Activated effector memory CD4-positive, alpha-beta T cell treated with anti-CD3 and anti-CD28 coated beads, Interleukin-2, amount 50 U/mL, for 16 hours (primary cell): ENCODE measurements around the gene BAZ2A.
"Not testable (repeated sequence)": the region's sequence is repeated elsewhere in the genome, so short reads cannot be mapped to it uniquely, and the experiment has no call there.

Experiments
- DNase-seq: peaks from one replicate; pipeline ENCODE4 v3.0.0-alpha.2; 2020

Gene BAZ2A

DNA sequence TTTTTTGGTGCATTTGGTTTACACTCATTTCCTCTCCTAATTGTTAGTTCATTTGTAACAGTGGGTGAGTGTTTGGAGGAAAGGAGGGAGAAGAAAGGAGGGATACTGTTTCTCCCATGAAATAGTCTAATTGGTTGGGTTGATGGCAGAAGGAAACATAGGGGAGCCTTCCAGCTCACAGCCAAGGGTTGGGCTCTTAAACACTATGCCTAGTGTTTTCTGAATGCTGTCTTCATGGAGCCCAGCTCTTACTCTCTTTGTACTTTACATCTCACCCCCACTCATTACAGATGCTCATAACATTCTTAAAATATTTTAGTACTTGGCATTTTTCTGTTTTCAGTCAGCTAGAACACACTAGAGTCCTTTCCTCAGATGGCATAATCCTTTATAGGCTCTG, 38.2 kb downstream of the BAZ2A start:
- no peak for DNase-seq

DNA sequence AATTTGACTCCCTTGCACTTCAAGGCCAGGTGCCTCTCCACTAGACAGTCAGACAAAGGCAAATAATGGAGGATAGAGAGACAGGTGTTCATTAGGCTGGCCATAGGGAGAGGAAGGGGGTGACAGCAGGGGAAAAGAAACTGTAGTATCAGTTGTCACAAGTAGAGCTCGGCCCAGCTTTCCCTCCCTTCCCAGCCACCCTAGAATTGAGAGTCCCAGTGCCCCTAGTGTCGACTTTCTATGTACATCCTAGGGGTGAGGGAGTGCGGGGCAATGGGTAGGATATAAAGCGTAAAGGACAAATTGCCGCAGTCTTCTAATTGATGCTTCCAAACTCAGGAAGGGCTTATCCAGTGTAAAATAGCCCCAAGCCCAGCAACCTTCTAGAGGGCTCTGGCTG, 39.0 kb downstream of the BAZ2A start:
- no peak for DNase-seq

DNA sequence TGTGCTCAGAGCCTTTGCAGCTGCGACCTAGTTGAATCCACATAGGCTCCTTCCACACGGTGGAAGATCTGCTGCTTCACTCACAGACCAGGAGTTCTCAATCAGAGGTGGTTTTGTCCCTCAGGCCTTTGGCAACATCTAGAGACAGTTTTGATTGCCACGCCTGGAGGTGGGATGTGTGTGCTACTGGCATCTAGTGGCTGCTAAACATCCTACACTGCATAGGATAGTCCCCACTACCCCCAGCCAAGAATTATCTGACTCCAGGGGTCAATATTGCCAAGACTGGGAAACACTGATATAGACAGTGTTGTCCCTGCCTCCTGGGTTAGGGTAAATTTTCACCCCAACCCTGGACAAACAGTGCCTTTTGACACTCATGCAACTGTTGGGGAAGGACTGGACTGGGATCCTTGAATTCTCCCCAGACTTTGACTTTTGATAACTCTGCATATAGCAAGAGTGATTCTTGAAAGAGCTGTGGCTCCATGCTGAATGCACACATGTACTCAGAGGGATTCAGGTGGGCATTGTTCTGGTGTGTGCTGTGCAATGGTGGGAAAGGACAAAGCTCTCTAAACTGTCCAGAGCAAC, 39.8 kb downstream of the BAZ2A start:
- DNase-seq, result no peak

DNA sequence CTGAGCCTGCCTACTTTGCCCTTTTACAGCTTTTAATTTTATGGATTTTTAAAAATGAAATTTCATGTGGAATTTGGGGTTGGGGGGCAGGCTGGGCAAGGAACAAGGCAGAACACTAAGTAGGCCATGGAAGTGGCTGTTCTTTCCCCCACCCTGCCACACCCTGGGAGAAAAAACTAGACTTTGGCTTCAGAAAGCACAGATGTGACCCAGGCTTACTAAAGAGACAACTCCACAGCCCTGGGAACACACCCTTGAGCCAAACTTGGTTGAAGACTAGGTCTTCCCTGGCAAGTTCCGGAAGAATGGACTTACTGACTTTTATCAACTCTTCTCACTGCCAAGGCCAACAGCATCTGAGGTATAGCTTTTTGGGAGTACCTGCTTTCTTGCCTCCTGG, 40.3 kb downstream of the BAZ2A start:
- no peak for DNase-seq

DNA sequence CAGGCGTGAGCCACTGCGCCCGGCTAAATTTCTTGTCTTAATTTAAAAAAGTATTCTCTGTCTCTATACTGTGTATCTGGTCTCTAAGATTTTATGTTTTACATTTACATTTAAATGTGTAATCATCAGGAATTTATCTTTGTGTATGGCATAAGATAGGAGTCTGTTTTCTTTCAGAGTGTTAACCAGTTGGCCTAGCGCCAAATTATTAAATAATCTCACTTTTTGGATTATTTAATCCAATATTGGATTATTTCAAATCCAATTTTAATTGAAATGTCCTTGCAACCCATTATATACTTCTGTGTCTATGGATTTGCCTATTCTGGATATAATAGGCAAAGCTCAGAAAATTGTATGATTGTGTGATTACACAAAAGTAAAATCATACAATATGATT, 45.0 kb downstream of the BAZ2A start:
- DNase-seq, result no peak

DNA sequence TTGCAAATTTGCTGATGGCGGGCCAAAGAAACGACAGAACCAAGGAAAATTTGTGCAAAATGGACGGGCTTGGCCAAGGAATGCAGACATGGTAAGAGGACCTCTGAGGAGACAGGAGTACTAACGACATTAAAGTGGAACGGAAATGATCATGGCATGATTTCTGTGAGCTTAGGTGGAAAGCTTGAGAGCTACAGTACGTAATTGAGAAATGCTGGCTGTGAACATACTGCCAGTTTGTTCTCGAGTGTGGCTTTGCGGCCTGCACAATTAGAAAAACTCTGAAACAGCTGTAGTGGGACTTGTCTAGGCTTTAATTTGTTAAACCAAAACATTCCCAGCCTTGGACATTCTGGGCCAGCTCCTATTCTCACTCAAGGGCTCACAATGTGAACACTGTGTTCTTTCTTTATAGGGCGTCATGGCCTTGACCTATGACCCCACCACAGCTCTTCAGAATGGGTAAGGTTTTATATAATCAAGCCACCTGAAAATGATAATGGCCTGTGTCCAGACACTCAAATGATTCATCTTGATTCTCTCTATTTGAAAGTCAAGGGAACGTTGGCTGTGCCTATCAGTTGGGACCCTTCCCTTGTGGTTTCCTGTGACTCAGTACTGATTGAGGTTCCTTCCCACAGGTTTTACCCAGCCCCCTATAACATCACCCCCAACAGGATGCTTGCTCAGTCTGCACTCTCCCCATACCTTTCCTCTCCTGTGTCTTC, 48.5 kb downstream of the BAZ2A start:
- DNase-seq, result peak; percentile 66

DNA sequence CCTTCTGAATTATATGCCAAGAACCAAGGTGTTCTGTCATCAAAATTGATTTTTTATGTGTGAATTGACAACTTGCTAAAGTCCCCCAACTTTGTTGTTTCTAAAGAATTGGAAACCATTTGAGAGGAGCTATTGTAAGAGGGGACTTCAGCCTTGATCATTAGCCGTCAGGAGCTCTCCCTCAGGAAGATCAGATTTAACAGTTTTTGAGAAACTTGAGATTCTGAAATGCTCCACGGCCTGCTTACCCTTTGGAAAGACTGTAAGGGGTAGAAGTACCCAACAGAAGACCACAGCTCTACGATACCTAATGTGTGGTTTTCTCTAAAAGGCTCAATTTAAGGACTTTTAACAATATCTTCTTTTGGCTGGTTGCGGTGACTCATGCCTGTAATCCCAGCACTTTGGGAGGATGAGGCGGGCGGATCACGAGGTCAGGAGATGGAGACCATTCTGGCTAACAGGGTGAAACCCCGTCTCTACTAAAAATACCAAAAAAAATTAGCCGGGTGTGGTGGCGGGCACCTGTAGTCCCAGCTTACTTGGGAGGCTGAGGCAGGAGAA, 51.1 kb downstream of the BAZ2A start:
- no peak for DNase-seq

DNA sequence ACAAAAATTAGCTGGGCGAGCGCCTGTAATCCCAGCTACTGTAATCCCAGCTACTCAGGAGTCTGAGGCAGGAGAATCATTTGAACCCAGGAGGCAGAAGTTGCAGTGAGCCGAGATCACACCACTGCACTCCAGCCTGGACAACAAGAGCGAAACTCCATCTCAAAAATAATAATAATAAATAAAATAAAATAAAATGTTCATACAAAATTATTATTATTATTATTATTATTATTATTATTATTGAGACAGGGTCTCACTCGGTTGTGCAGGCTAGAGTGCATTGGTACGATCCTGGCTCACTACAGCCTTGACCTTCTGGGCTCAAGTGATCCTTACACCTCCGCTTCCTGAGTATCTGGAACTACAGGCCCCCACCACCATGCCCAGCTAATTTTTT, 52.9 kb downstream of the BAZ2A start:
- DNase-seq, result not testable (repeated sequence)

DNA sequence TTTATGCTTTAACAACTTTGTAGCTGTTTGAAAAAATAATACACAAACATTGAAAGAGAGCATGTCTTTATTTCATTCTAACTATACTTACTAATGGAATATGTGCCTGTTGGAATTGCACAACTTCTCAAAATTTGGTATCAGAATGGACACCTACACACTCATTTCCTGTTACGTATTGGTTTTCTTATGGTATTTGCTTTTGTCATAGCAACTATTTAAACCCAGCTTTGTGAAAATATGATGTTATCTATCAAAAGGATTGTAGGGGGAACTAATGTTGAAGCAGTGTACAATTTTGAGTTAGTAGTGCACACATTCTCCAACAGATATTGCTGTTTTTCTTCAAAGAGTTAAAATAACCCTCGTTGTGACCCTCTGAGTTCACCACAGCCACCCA, 55.9 kb downstream of the BAZ2A start:
- no peak for DNase-seq

DNA sequence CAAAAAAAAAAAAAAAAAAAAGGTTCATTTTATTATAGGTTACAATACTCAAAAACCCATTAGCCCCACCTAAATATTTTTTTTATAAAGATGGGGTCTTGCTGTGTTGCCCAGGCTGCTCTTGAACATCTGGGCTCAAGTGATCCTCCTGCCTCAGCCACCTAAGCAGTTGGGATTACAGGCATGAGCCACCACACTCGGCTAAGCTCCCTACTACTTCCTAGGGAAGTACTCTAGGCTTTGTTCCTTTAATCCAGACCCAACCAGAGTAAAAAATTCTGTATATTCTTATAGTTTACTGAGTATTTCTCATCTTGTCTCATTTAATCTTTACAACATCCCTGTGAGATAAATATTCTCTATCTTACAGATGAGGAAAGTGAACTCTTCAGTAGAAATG, 57.8 kb downstream of the BAZ2A start:
- no peak for DNase-seq

DNA sequence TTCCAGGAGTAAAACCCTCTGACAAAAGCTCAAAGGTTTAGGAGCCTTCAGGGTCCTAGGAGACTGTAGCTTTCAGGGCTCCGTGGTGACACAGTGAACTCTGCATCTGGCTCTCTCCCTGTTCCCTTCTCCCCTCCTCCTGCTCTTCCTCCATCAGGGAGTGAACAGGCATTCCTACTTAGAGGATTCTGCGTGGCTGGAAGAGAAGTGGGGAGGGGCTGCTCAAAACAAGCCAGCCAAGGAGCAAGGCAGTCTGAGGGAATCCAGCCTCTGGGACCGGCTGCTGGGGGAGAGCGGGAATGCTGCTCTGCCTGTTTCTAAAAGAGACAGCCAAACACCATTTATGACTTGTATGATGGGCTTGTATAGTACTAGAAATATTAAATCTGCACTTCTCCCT, 59.0 kb downstream of the BAZ2A start:
- no peak for DNase-seq

DNA sequence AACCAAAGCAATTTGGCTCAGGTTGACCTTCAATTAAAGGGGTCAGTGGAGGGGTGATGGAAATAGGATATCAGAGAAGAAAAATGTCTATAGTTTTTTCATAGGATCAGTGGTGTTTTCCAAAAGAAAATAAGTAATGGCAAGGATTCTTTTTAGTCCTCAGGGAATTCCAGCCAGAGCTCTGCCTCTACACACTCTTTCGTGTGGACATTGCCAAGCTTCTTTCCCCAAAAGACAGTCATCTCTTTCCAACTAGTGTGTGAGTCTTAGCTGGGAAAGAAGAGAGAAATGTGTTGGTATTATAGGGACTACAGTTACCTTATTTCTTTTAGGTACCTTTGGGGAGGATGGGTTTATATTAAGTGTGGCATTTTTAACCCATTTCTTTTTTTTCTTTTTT, 62.0 kb downstream of the BAZ2A start:
- DNase-seq, result no peak

DNA sequence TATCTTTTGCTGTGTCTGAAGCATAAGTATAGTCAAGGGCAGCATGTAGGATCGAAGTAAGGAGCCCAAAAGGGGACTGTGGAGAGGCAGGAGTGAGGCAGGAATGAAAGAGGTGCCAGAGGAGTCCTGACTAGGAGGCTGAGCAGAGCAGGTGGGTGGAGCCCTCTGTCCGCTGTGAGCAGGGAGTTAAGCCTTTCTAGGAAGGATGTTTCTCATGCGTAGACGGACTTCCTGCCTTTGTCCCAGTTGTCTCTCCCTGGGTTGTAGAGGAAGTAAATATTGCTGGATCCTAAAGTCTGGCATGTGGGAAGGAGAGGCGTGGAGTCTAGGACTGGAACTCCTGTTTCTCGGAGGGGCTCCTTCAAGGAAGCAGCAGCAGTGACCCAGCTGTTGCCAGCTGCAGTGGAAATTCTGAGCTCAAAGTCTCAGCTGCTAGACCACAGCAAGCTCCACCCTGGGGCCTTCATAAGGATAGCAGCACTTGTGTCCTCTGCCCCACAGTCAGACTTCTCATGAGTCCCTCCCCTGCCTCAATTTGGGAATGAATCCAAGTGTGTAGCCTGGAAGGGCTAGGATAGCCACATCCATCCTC, 64.5 kb downstream of the BAZ2A start:
- DNase-seq, result peak; percentile 68

DNA sequence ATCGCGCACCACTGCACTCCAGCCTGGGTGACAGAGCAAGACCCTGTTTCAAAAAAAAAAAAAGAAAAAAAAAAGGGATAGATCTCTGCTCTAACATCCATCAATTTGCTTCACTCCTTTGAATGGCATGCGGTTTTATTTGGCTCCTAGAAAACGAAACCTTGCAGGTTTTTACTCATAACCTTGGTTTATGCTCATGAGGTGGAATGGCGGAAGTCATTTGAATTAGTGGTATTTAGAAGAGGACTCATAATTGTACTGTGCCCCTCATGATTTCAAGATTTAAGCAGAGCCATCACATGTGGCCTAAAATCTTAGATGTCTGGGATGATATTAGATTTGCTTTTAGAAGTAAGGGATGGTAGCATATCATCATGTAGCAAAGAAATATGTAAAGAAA, 79.1 kb downstream of the BAZ2A start:
- no peak for DNase-seq

DNA sequence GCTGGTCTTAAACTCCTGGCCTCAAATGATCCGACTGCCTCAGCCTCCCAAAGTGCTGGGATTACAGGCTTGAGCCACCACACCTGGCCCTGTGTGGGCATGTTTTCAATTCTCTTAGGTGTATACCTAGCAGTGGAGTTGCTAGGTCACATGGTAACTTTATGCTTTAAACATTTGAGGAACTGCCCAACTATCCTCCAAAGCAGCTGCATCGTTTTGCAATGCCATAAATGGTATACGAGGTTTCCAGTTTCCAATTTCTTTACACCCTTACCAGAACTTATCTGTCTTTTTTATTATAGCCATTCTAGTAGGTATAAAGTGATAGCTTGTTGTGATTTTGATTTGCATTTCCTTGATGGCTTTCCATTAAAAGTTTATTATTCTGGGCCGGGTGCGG, 83.4 kb downstream of the BAZ2A start:
- DNase-seq, result no peak
